H1 (cell line): ENCODE results near the gene ESPNL. TPM values are rescaled to one million over a fixed set of nuclear protein-coding genes. Genes with fewer than 3 reads are reported as not detected.
"Not testable (repeated sequence)": the region's sequence is repeated elsewhere in the genome, so short reads cannot be mapped to it uniquely, and the experiment has no call there.

Experiments
- CTCF ChIA-PET: fragments of 300-600 bp; sonication (Branson Sonifier 250); formaldehyde crosslinking; loops from one replicate; lab custom pipeline; 2021; ENCODE audit not compliant: partially characterized antibody; lab: Charles Lee
- POLR2A ChIA-PET: fragments of 300-600 bp; sonication (Branson Sonifier 250); formaldehyde crosslinking; loops from one replicate; lab custom pipeline; 2021; ENCODE audit warnings: inconsistent platforms; ENCODE audit not compliant: partially characterized antibody; lab: Charles Lee
- DNase-seq, 2 experiments: peaks; one replicate each; pipeline versions ENCODE4 v3.0.0 to v3.0.0-alpha.2; 2010 to 2022; ENCODE audit warnings: low spot score in 2 of 2, low read depth in 1 of 2, mixed read lengths in 1 of 2
- FAIRE-seq: peaks from 2 replicates; lab custom pipeline; 2011; peaks lifted over from hg19 to GRCh38; lab: Jason Lieb, UNC
- H2AFZ ChIP-seq: 2 replicates; pipeline ENCODE4 v1.8.1; 2012; ENCODE audit warnings: low read length, inconsistent platforms
- H2AK5ac ChIP-seq: 2 replicates; pipeline ENCODE4 v1.6.1; 2013; ENCODE audit warnings: low read depth, low read length
- H2BK120ac ChIP-seq: replicated peaks from 2 replicates; pipeline ENCODE3; 2013; ENCODE audit warnings: low read depth, low read length, inconsistent platforms
- H2BK12ac ChIP-seq: 2 replicates; pipeline ENCODE4 v1.6.1; 2013; ENCODE audit warnings: low read depth, low read length
- H2BK15ac ChIP-seq: 2 replicates; pipeline ENCODE4 v1.6.1; 2013; ENCODE audit warnings: low read length
- H2BK20ac ChIP-seq: 2 replicates; pipeline ENCODE4 v1.6.1; 2013; ENCODE audit warnings: low read length
- H2BK5ac ChIP-seq: 2 replicates; pipeline ENCODE4 v1.6.1; 2013; ENCODE audit warnings: low read depth, low read length
- H3K14ac ChIP-seq: 2 replicates; pipeline ENCODE4 v1.6.1; 2013; ENCODE audit warnings: inconsistent platforms; ENCODE audit not compliant: insufficient read length
- H3K18ac ChIP-seq: 2 replicates; pipeline ENCODE4 v1.6.1; 2013; ENCODE audit warnings: low read length; ENCODE audit errors: extremely low read depth
- H3K23ac ChIP-seq: 2 replicates; pipeline ENCODE4 v1.6.1; 2013; ENCODE audit warnings: inconsistent platforms; ENCODE audit not compliant: insufficient read length
- H3K23me2 ChIP-seq: 2 replicates; pipeline ENCODE4 v1.6.1; 2013; ENCODE audit warnings: low read depth, low read length
- H3K27ac ChIP-seq: 2 replicates; pipeline ENCODE4 v1.6.1; 2011; ENCODE audit warnings: low read depth, low read length, inconsistent platforms
- H3K27me3 ChIP-seq, 4 experiments: replicated peaks in 1 of 4; 1 replicate in 1 of 4; 2 replicates in 3 of 4; pipeline versions ENCODE4 v1.6.1 to v1.8.1; 2011 to 2013; ENCODE audit warnings: low read length in 3 of 4, mild to moderate bottlenecking in 3 of 4, inconsistent platforms in 2 of 4, mixed read lengths in 2 of 4, moderate library complexity in 1 of 4; ENCODE audit not compliant: control insufficient read depth in 3 of 4, insufficient read depth in 3 of 4; ENCODE audit errors: extremely low read depth in 1 of 4
- H3K36me3 ChIP-seq, 4 experiments: 2 replicates each; pipeline versions ENCODE4 v1.6.1 to v1.8.1; 2011 to 2013; ENCODE audit warnings: mild to moderate bottlenecking in 4 of 4, low read length in 3 of 4, moderate library complexity in 2 of 4, control low read depth in 1 of 4, inconsistent platforms in 1 of 4; ENCODE audit not compliant: insufficient read depth in 4 of 4, control insufficient read depth in 2 of 4
- H3K4ac ChIP-seq: replicated peaks from 2 replicates; pipeline ENCODE3; 2013; ENCODE audit warnings: low read length, low read depth, mixed read lengths, inconsistent platforms; ENCODE audit not compliant: insufficient read length
- H3K4me1 ChIP-seq, 4 experiments: replicated peaks in 1 of 4; 1 replicate in 1 of 4; 2 replicates in 3 of 4; pipeline versions ENCODE4 v1.6.1 to v1.8.1; 2011 to 2013; ENCODE audit warnings: low read length in 3 of 4, inconsistent platforms in 2 of 4, mixed read lengths in 1 of 4; ENCODE audit not compliant: insufficient read depth in 4 of 4, control insufficient read depth in 3 of 4
- H3K4me2 ChIP-seq, 2 experiments: 2 replicates each; pipeline versions ENCODE4 v1.6.1 to v1.8.1; 2011 to 2013; ENCODE audit warnings: low read depth in 2 of 2, low read length in 2 of 2, control low read depth in 1 of 2, inconsistent platforms in 1 of 2, mild to moderate bottlenecking in 1 of 2; ENCODE audit not compliant: insufficient read depth in 1 of 2
- H3K4me3 ChIP-seq, 4 experiments: fragments of 200-600, 300-600 bp in 1 of 4; sonication (generic), shearing (Covaris generic), sonication (Bioruptor Twin) in 1 of 4; 2 replicates each; pipeline versions ENCODE4 v1.5.1 to v1.8.1; 2011 to 2016; ENCODE audit warnings: low read length in 4 of 4, low read depth in 3 of 4, control low read depth in 2 of 4, inconsistent platforms in 2 of 4, mild to moderate bottlenecking in 2 of 4, mixed read lengths in 1 of 4, moderate library complexity in 1 of 4; ENCODE audit not compliant: insufficient read depth in 2 of 4; ENCODE audit errors: extremely low read depth in 1 of 4
- H3K56ac ChIP-seq: replicated peaks from 2 replicates; pipeline ENCODE3; 2013; ENCODE audit warnings: low read depth, mild to moderate bottlenecking, mixed read lengths, low read length, inconsistent platforms; ENCODE audit not compliant: insufficient read length
- H3K79me1 ChIP-seq: 2 replicates; pipeline ENCODE4 v1.6.1; 2013; ENCODE audit warnings: low read depth, low read length, control low read depth
- H3K79me2 ChIP-seq, 2 experiments: 2 replicates each; pipeline versions ENCODE4 v1.6.1 to v1.8.1; 2012 to 2013; ENCODE audit warnings: low read length in 2 of 2, mild to moderate bottlenecking in 2 of 2, inconsistent platforms in 1 of 2; ENCODE audit not compliant: insufficient read depth in 2 of 2, control insufficient read depth in 1 of 2
- H3K9ac ChIP-seq, 4 experiments: replicated peaks in 1 of 4; 1 replicate in 1 of 4; 2 replicates in 3 of 4; pipeline versions ENCODE4 v1.6.1 to v1.8.1; 2011 to 2013; ENCODE audit warnings: low read depth in 3 of 4, low read length in 3 of 4, control low read depth in 2 of 4, mild to moderate bottlenecking in 2 of 4, moderate library complexity in 2 of 4, inconsistent platforms in 1 of 4; ENCODE audit errors: extremely low read depth in 1 of 4
- H3K9me3 ChIP-seq, 2 experiments: 2 replicates each; pipeline versions ENCODE4 v1.6.1 to v1.8.1; 2012 to 2013; ENCODE audit warnings: mild to moderate bottlenecking in 2 of 2, moderate library complexity in 2 of 2, control low read depth in 1 of 2, inconsistent platforms in 1 of 2, low read depth in 1 of 2, low read length in 1 of 2, mixed read lengths in 1 of 2; ENCODE audit not compliant: insufficient read depth in 2 of 2
- H4K20me1 ChIP-seq, 2 experiments: replicated peaks in 1 of 2; 2 replicates each; pipeline versions ENCODE3 to v1.8.1; 2011 to 2013; ENCODE audit warnings: inconsistent platforms in 2 of 2, low read length in 2 of 2, mild to moderate bottlenecking in 1 of 2; ENCODE audit not compliant: insufficient read depth in 2 of 2, control insufficient read depth in 1 of 2
- H4K5ac ChIP-seq: 2 replicates; pipeline ENCODE4 v1.6.1; 2013; ENCODE audit warnings: low read length, low read depth, mixed read lengths, inconsistent platforms; ENCODE audit not compliant: insufficient read length
- H4K8ac ChIP-seq: 2 replicates; pipeline ENCODE4 v1.8.0; 2013; ENCODE audit warnings: mild to moderate bottlenecking, moderate library complexity, low read length, inconsistent platforms; ENCODE audit not compliant: insufficient read depth; ENCODE audit errors: extremely low read depth
- H4K91ac ChIP-seq: replicated peaks from 2 replicates; pipeline ENCODE3; 2013; ENCODE audit warnings: low read length, mixed read lengths, inconsistent platforms; ENCODE audit not compliant: insufficient read length
- WGBS, 2 experiments: shearing (Covaris generic) in 1 of 2; methylation state at CpG; one replicate each; pipeline versions ENCODE4 v1.1.6 to v1.1.7; 2013 to 2015; ENCODE audit warnings: low lambda C conversion rate in 2 of 2, mixed read lengths in 2 of 2, inconsistent platforms in 1 of 2, low coverage in 1 of 2, missing lambda C conversion rate in 1 of 2; ENCODE audit not compliant: insufficient replicate concordance in 2 of 2, insufficient coverage in 1 of 2, insufficient read length in 1 of 2; ENCODE audit errors: extremely low coverage in 1 of 2, missing lambda C conversion rate in 1 of 2; 5-methylcytosine and 5-hydroxymethylcytosine counted together
- polyA plus RNA-seq, 7 experiments: library from polyadenylated mRNA; depleted of rRNA in 3 of 7; stranded (reverse) in 5 of 7; unstranded in 2 of 7; fragments of >200 nt in 5 of 7; fragments of 200-250 nt in 2 of 7; gene quantifications; 1 replicate in 5 of 7; 2 replicates in 1 of 7; 4 replicates in 1 of 7; pipeline versions ENCODE4 v1.2.1 to v1.2.3, GENCODE V29; 2011 to 2013; ENCODE audit warnings: missing spikeins in 2 of 7, mixed read lengths in 2 of 7
- total RNA-seq: library from RNA; stranded (reverse); fragmentation: NEBNext Ultra II Directional; extraction: Animal tissue kit (Norgen Biotek cat#: 25700); gene quantifications from 2 replicates; pipeline ENCODE4 v1.2.1, GENCODE V29; 2021

ESPNL gene
- total and polyA plus RNA-seq, 2 of the 8 experiments (the other 6 are each of a cell fraction or from before 2014, with no cell fraction given), result 0.68 to 1.3 TPM

- H3K4me2 ChIP-seq, H3K27me3 ChIP-seq, FAIRE-seq, H3K9me3 ChIP-seq, POLR2A ChIA-PET, H3K23ac ChIP-seq, H3K23me2 ChIP-seq, H4K8ac ChIP-seq, H3K4me1 ChIP-seq, H2BK12ac ChIP-seq, H3K18ac ChIP-seq, H2BK5ac ChIP-seq, H4K5ac ChIP-seq, H2AFZ ChIP-seq, H3K79me1 ChIP-seq, H3K9ac ChIP-seq, H4K91ac ChIP-seq, H3K4ac ChIP-seq, H3K14ac ChIP-seq, H3K56ac ChIP-seq, H2BK20ac ChIP-seq, H3K4me3 ChIP-seq, H2AK5ac ChIP-seq, DNase-seq, H2BK15ac ChIP-seq, H3K27ac ChIP-seq, H4K20me1 ChIP-seq, CTCF ChIA-PET, H2BK120ac ChIP-seq: not testable (repeated sequence)
- H3K36me3 ChIP-seq, result peaks cover 18 to 72% (median 50%) of the 10 kb centered on the region in 4 experiments
- peaks cover 5 to 58% of the 10 kb centered on the region in 2 experiments for H3K79me2 ChIP-seq
- 92% methylated on average over 7 of the region's 7 CpGs; no CpG with 5 or more reads in 1 of the 2 experiments for WGBS, 2 experiments
Measured at GRCh38 chr2:238066718-238067117, 33.4 kb upstream of the ESPNL start.
